GM12891 (cell line): ENCODE measurements around the gene CRB1.

Experiments
- PAX5 ChIP-seq: IDR thresholded peaks from 2 replicates; pipeline ENCODE4 v1.6.1; 2011; ENCODE audit warnings: low read length, moderate library complexity, mild to moderate bottlenecking; ENCODE audit not compliant: insufficient read depth, severe bottlenecking
- POLR2A ChIP-seq: IDR thresholded peaks from 2 replicates; pipeline ENCODE4 v1.6.1; 2011; ENCODE audit warnings: low read depth, low read length, control low read depth
- POLR2AphosphoS5 ChIP-seq: IDR thresholded peaks from 2 replicates; pipeline ENCODE4 v1.6.1; 2011; ENCODE audit warnings: low read depth, low read length, control low read depth
- POU2F2 ChIP-seq: IDR thresholded peaks from 2 replicates; pipeline ENCODE4 v1.6.1; 2011; ENCODE audit warnings: low read depth, mild to moderate bottlenecking, control low read depth, low read length, moderate library complexity
- SPI1 ChIP-seq: IDR thresholded peaks from 2 replicates; pipeline ENCODE4 v1.6.1; 2011; ENCODE audit warnings: low read depth, low read length, control low read depth
- TAF1 ChIP-seq: IDR thresholded peaks from 2 replicates; pipeline ENCODE4 v1.6.1; 2011; ENCODE audit warnings: low read depth, low read length, control low read depth

- TF ChIP-seq POLR2AphosphoS5 (no peak), POLR2A (no peak), TAF1 (no peak), SPI1 (no peak), PAX5 (no peak), POU2F2 (no peak)
Observed at GRCh38 chr1:197441999-197442414, 174.0 kb downstream of the CRB1 start.
